ENCODE measurements around the gene SMIM22.

SMIM22 gene

GRCh38 chr16:4802659-4803287 is 7.6 kb downstream of the SMIM22 start:
- Histone ChIP-seq H3K4me3 (ENCODE audit: insufficient read depth, low read length, poor library complexity, severe bottlenecking) (peak overlapping the region; percentile 96), H3K79me2 (ENCODE audit: insufficient read depth, low read length) (no peaks in the 10 kb centered on the region), H2AFZ (ENCODE audit: low read depth, low read length, severe bottlenecking) (peak overlapping the region; percentile 92), H3K27me3 (ENCODE audit: low read length) (no peaks in the 10 kb centered on the region), H3K9me2 (replicated peaks; ENCODE audit: insufficient read depth, low read length) (no peaks in the 10 kb centered on the region), H3K27ac (ENCODE audit: low read depth, low read length) (peak overlapping the region; percentile 77), H4K20me1 (ENCODE audit: low read depth, low read length) (no peaks in the 10 kb centered on the region), H3K9ac (ENCODE audit: low read length) (peak overlapping the region; percentile 66), H3F3A (ENCODE audit: insufficient read depth) (peaks cover 8% of the 10 kb centered on the region), H3K4me2 (ENCODE audit: low read depth, low read length, poor library complexity, severe bottlenecking) (peak overlapping the region; percentile 92), H3K9me3 (ENCODE audit: insufficient read depth, low read length) (no peaks in the 10 kb centered on the region), H3K36me3 (ENCODE audit: low read length) (no peaks in the 10 kb centered on the region)
- TF ChIP-seq CTCF (IDR thresholded peaks at IDR 0.05; ENCODE audit: insufficient read depth, low read length, poor library complexity, severe bottlenecking): no peak
- no peak for TF ChIP-seq EZH2phosphoT487 (conservative IDR thresholded peaks at IDR 0.05; ENCODE audit: low read length)

GRCh38 chr16:4803401-4803844 is 8.3 kb downstream of the SMIM22 start:
- no peaks in the 10 kb centered on the region for H4K20me1 ChIP-seq (ENCODE audit: low read depth, low read length)
- H3F3A ChIP-seq (ENCODE audit: insufficient read depth): peaks cover 8% of the 10 kb centered on the region
- peak overlapping the region; percentile 66 for H3K9ac ChIP-seq (ENCODE audit: low read length)
- no peaks in the 10 kb centered on the region for H3K27me3 ChIP-seq (ENCODE audit: low read length)
- H3K27ac ChIP-seq (ENCODE audit: low read depth, low read length): peak overlapping the region; percentile 77
- TF ChIP-seq EZH2phosphoT487 (conservative IDR thresholded peaks at IDR 0.05; ENCODE audit: low read length) (no peak), CTCF (IDR thresholded peaks at IDR 0.05; ENCODE audit: insufficient read depth, low read length, poor library complexity, severe bottlenecking) (no peak)
- H3K9me3 ChIP-seq (ENCODE audit: insufficient read depth, low read length): no peaks in the 10 kb centered on the region
- H3K79me2 ChIP-seq (ENCODE audit: insufficient read depth, low read length): no peaks in the 10 kb centered on the region
- no peaks in the 10 kb centered on the region for H3K36me3 ChIP-seq (ENCODE audit: low read length)
- H3K9me2 ChIP-seq (replicated peaks; ENCODE audit: insufficient read depth, low read length): no peaks in the 10 kb centered on the region
- peak overlapping the region; percentile 92 for H3K4me2 ChIP-seq (ENCODE audit: low read depth, low read length, poor library complexity, severe bottlenecking)
- no peak overlapping the region for H2AFZ ChIP-seq (ENCODE audit: low read depth, low read length, severe bottlenecking)
- peak overlapping the region; percentile 96 for H3K4me3 ChIP-seq (ENCODE audit: insufficient read depth, low read length, poor library complexity, severe bottlenecking)

GRCh38 chr16:4803898-4804762 is 9.0 kb downstream of the SMIM22 start:
- Histone ChIP-seq H3K27me3 (ENCODE audit: low read length) (no peaks in the 10 kb centered on the region), H3K9me3 (ENCODE audit: insufficient read depth, low read length) (no peaks in the 10 kb centered on the region), H3K79me2 (ENCODE audit: insufficient read depth, low read length) (no peaks in the 10 kb centered on the region), H3K4me2 (ENCODE audit: low read depth, low read length, poor library complexity, severe bottlenecking) (no peak overlapping the region), H3K9ac (ENCODE audit: low read length) (no peak overlapping the region), H3K4me3 (ENCODE audit: insufficient read depth, low read length, poor library complexity, severe bottlenecking) (no peak overlapping the region), H3K36me3 (ENCODE audit: low read length) (no peaks in the 10 kb centered on the region; the same call in 1 of the 2 replicates), H4K20me1 (ENCODE audit: low read depth, low read length) (no peaks in the 10 kb centered on the region), H2AFZ (ENCODE audit: low read depth, low read length, severe bottlenecking) (no peak overlapping the region), H3K9me2 (replicated peaks; ENCODE audit: insufficient read depth, low read length) (no peaks in the 10 kb centered on the region), H3K27ac (ENCODE audit: low read depth, low read length) (no peak overlapping the region), H3F3A (ENCODE audit: insufficient read depth) (peaks cover 8% of the 10 kb centered on the region)
- no peak for TF ChIP-seq EZH2phosphoT487 (conservative IDR thresholded peaks at IDR 0.05; ENCODE audit: low read length)
- TF ChIP-seq CTCF (IDR thresholded peaks at IDR 0.05; ENCODE audit: insufficient read depth, low read length, poor library complexity, severe bottlenecking): no peak

Data from SU-DHL-6 (cell line).